Measurements from ENCODE around the gene TMC1. TPM values are rescaled to one million over a fixed set of nuclear protein-coding genes. Genes with fewer than 3 reads are reported as not detected.

TMC1 gene
- total RNA-seq, 3 donors from 2014 or later: 0.17 to 0.77 (median 0.19) TPM

DNA sequence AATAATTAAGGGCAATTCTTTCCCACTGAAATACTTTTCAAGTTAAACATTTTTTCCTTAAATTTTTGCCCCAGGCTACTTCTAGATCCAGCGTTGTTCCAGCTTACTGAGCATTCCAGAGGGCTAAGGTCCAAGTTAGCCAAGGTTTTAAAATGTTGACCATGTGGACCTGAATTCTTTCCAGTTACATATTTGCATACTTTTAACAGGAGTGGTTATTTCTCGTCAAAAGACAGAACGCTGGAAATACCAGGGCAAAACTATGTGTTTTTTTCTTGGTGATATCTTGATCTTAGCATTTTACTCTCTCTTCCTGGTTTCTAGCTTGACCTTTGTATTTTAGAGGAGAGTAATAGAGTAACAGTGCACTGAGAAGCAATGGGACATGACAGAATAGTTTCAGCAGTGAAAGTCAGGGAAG lies 32.8 kb downstream of the TMC1 start:
- H3K9me3 ChIP-seq: no peaks in the 10 kb centered on the region
- H3K4me3 ChIP-seq: no peak overlapping the region
- intact Hi-C loops (cut with DNase I, micrococcal nuclease): no loop called here
- TF ChIP-seq, protein P1, sequence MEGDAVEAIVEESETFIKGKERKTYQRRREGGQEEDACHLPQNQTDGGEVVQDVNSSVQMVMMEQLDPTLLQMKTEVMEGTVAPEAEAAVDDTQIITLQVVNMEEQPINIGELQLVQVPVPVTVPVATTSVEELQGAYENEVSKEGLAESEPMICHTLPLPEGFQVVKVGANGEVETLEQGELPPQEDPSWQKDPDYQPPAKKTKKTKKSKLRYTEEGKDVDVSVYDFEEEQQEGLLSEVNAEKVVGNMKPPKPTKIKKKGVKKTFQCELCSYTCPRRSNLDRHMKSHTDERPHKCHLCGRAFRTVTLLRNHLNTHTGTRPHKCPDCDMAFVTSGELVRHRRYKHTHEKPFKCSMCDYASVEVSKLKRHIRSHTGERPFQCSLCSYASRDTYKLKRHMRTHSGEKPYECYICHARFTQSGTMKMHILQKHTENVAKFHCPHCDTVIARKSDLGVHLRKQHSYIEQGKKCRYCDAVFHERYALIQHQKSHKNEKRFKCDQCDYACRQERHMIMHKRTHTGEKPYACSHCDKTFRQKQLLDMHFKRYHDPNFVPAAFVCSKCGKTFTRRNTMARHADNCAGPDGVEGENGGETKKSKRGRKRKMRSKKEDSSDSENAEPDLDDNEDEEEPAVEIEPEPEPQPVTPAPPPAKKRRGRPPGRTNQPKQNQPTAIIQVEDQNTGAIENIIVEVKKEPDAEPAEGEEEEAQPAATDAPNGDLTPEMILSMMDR (IDR thresholded peaks at IDR 0.05): no peak
- no peak for DNase-seq
- peak; percentile 81 for ATAC-seq
- no peaks in the 10 kb centered on the region for H3K4me1 ChIP-seq (ENCODE audit: low read depth)
- no peaks in the 10 kb centered on the region for H3K36me3 ChIP-seq (ENCODE audit: low read depth)

DNA sequence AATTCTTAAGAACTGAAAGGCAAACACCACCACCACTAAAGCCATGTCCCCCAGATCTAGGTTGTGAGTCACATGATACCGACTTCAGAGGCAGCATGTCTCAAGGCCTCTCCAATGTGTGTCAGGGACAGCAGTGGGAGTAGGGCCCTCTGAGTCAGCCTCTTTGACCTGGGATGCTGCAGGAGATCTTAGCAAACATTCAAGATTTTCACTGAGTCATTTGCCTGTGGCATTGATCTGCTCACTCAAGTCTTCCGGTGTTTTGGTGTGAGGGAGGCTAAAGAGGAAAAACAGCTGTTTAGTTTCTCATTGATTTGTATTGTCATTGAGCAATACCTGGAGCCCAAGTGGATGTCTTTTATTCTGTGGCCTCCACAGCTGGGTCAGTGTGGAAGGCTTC lies 36.1 kb downstream of the TMC1 start:
- no peaks in the 10 kb centered on the region for H3K36me3 ChIP-seq (ENCODE audit: low read depth)
- H3K9me3 ChIP-seq: no peaks in the 10 kb centered on the region
- intact Hi-C loops (cut with DNase I, micrococcal nuclease): no loop called here
- H3K4me3 ChIP-seq: no peak overlapping the region
- DNase-seq (no peak), ATAC-seq (peak; percentile 67)
- no peaks in the 10 kb centered on the region for H3K4me1 ChIP-seq (ENCODE audit: low read depth)
- TF ChIP-seq, protein P1 (IDR thresholded peaks at IDR 0.05): no peak

DNA sequence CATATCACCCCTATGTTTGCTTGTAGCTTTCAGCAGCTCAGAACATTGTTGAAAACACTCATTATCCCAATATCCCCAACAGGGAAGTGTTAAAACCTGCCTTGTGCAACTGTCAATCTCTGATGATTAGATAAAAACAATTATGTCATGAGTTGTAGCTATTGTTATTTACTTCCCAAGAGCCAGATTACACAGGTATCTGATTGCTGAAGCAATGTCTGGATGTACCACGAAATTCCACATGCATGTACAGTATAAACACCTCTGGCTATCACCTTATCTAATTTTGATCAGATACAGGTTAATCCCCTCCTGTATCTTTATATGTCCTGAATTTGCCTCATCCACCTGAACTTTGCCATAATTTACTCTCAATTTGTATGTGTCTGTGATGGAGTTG lies 38.7 kb downstream of the TMC1 start:
- H3K4me1 ChIP-seq (ENCODE audit: low read depth): no peaks in the 10 kb centered on the region
- no peaks in the 10 kb centered on the region for H3K9me3 ChIP-seq
- ATAC-seq: no peak
- H3K36me3 ChIP-seq (ENCODE audit: low read depth): no peaks in the 10 kb centered on the region
- H3K4me3 ChIP-seq: no peak overlapping the region
- DNase-seq: no peak
- TF ChIP-seq, protein P1 (IDR thresholded peaks at IDR 0.05): no peak
- intact Hi-C loops (cut with DNase I, micrococcal nuclease): no loop called here

DNA sequence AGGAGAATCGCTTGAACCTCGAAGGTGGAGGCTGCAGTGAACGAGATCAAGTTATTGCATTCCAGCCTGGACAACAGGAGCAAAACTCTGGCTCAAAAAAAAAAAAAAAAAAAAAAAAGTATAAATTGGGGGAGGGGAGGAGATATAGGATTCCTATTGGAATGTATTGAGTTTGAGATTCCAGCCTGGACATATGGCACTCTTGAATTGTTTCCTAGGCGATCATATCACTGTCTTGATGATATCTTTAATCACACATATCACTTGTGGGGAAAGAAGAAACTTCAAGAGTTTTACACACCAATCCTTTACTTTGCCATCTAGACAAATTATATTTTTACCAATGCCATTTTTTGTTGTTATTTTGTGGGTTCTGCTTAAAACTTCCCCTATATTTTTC lies 42.4 kb downstream of the TMC1 start:
- intact Hi-C loops (cut with DNase I, micrococcal nuclease): no loop called here
- no peak for ATAC-seq
- TF ChIP-seq, protein P1 (IDR thresholded peaks at IDR 0.05): no peak
- Histone ChIP-seq H3K4me3 (no peak overlapping the region), H3K36me3 (ENCODE audit: low read depth) (no peaks in the 10 kb centered on the region), H3K9me3 (no peaks in the 10 kb centered on the region), H3K4me1 (ENCODE audit: low read depth) (no peaks in the 10 kb centered on the region)
- DNase-seq: no peak

DNA sequence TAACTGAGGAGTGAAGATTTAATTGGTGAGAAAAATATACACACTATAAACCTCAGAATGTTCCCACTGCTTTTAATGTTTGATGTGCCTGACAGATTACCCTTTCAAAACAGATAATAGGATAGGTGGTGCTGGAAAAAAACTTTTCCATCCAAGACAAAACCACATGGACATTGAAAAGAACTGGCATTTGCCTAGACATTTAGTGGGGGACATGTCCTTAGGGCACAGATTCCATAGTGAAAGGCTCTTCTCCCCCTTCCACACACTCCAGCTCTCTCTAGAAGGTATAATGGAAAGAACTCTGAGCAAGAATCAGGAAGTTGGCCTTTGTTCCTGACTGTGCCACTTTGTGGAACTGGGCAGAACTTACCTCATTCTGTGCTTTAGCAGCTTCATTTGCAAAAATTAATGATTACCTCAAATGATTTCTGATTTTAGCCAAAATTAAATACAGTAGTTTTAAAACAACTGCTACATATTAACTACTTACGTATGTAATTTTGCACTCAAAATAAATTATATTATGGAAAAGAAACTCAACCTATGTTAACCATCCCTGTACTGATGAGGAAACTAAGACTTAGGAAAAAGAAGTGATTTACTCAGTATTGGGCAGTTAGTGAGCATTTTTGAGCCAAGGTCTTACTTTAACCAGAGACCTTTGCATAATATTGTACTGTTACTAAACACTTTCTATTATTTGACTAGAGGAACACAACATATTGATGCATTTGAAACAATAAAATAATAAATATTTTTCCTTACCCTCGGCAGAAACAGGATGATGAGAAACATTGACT lies 43.3 kb downstream of the TMC1 start:
- TF ChIP-seq, protein P1 (IDR thresholded peaks at IDR 0.05): no peak
- DNase-seq (no peak), ATAC-seq (peak; percentile 82)
- Histone ChIP-seq H3K36me3 (ENCODE audit: low read depth) (no peaks in the 10 kb centered on the region), H3K9me3 (no peaks in the 10 kb centered on the region), H3K4me3 (no peak overlapping the region), H3K4me1 (ENCODE audit: low read depth) (no peaks in the 10 kb centered on the region)
- intact Hi-C loops (cut with DNase I, micrococcal nuclease): no loop called here
